Measurements from ENCODE around the gene MBNL1. TPM values are rescaled to one million over a fixed set of nuclear protein-coding genes. Genes with fewer than 3 reads are reported as not detected.

MBNL1 gene
- total and polyA plus RNA-seq, 3 experiments from 2014 or later = 303 to 391 (median 386) TPM

DNA sequence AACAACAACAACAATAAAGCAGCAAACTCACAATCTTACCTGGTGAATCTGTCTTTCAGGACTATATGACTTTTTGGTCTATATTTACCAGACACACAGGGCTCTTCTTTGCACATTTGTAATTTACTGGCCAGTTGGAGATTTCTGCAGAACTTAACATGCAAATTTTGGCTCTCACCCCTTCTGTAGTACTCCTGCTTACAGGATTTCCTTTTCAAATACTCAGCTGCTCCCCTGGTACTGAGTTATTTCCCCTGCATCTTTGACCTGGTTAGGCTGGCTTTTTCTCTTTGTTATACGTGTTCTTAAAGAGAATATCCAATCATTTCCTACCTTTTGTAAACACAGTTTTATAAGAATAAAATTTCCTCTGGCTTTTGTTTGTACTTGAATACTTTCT, 228.0 kb downstream of the MBNL1 start:
- Histone ChIP-seq H3K36me3 (ENCODE audit: insufficient read depth, low read length) (no peaks in the 10 kb centered on the region), H3K4me3 (ENCODE audit: low read length) (no peak overlapping the region), H3K27ac (ENCODE audit: low read depth, low read length) (no peak overlapping the region), H3K27me3 (ENCODE audit: insufficient read depth, low read length, poor library complexity, severe bottlenecking) (no peaks in the 10 kb centered on the region), H3K9me3 (ENCODE audit: low read length) (no peaks in the 10 kb centered on the region), H3K4me1 (ENCODE audit: insufficient read depth, low read length) (no peaks in the 10 kb centered on the region)
- Mint-ChIP-seq H3K27ac (no peak overlapping the region), H3K9me3 (peaks cover 0 to 3% (median 0%) of the 10 kb centered on the region in 5 donors), H3K4me1 (peaks cover 2 to 6% (median 5%) of the 10 kb centered on the region in 3 donors), H3K4me3 (no peak overlapping the region), H3K27me3 (peaks cover 0 to 5% of the 10 kb centered on the region in 2 donors), H3K36me3 (peaks cover 0 to 4% (median 0%) of the 10 kb centered on the region in 3 donors)
- DNase-seq = no peak
- CTCF ChIA-PET = interaction anchor here (0.7 kb wide), 1 partner anchor 25 kb away, joined by 3 read pairs; no protein-coding TSS in a partner anchor
- POLR2A ChIA-PET = no interaction called here

DNA sequence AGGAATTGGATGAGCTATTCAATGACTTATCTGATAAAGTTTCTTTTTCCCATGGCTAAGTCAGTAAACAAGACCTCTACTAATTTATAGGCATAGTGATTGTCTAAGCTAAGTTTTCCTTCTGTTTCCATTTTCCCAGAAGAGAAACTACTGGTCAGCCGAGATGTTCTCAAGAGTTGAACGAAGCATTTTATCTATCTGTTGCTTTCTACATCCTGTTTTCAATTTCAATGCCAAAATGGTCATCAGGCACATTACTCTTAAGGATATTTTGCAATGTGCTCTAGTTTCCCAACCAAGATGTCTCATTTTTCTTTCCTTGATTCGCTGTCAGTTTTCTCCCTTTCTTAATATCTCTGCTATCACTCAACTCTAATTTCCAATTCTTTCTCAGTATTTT, 228.7 kb downstream of the MBNL1 start:
- peaks cover 0 to 7% (median 3%) of the 10 kb centered on the region in 5 donors for H3K9me3 Mint-ChIP-seq
- peaks cover 0 to 8% (median 0%) of the 10 kb centered on the region in 3 donors for H3K36me3 Mint-ChIP-seq
- peaks cover 2 to 6% (median 5%) of the 10 kb centered on the region in 3 donors for H3K4me1 Mint-ChIP-seq
- Histone ChIP-seq H3K27ac (ENCODE audit: low read depth, low read length) (no peak overlapping the region), H3K4me1 (ENCODE audit: insufficient read depth, low read length) (no peaks in the 10 kb centered on the region), H3K27me3 (ENCODE audit: insufficient read depth, low read length, poor library complexity, severe bottlenecking) (no peaks in the 10 kb centered on the region), H3K4me3 (ENCODE audit: low read length) (no peak overlapping the region), H3K36me3 (ENCODE audit: insufficient read depth, low read length) (no peaks in the 10 kb centered on the region), H3K9me3 (ENCODE audit: low read length) (no peaks in the 10 kb centered on the region)
- no peak for DNase-seq
- ChIA-PET CTCF (no interaction called here), POLR2A (no interaction called here)
- H3K27me3 Mint-ChIP-seq = peaks cover 0 to 5% of the 10 kb centered on the region in 2 donors
- no peak overlapping the region for H3K4me3 Mint-ChIP-seq
- no peak overlapping the region for H3K27ac Mint-ChIP-seq

GRCh38 chr3:152497890-152498289, 229.2 kb downstream of the MBNL1 start:
- POLR2A ChIA-PET = no interaction called here

DNA sequence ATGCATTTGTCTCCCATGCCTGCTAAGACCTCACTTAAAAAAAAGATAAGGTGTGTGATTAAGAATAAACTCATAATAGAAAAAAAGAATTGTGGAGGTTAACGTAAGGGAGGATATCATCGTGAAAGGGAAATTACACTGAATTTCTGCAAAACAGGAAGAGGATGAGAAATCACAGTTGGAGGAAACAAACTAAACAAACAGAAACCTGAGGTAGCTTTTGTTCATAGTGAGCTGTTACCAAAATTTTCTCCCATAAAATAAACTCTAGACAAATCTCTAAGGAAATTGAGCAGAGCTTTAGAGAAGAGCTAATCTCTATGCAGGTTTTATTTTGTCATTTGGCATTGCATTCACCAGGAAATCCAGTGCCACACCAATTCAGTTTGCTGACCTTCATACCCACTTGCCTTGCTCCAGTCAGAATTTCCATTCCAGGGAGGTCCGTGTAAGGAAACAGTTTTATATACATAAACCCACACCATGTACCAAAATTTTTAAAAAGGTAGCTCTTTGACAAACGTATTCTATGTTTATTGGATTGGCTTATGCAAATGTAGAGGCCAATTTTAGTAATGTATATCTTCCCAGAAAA, 231.2 kb downstream of the MBNL1 start:
- Mint-ChIP-seq H3K36me3 (peaks cover 0 to 21% (median 0%) of the 10 kb centered on the region in 3 donors), H3K9me3 (peaks cover 0 to 10% (median 3%) of the 10 kb centered on the region in 5 donors), H3K27me3 (peaks cover 3 to 6% of the 10 kb centered on the region in 2 donors), H3K27ac (no peak overlapping the region), H3K4me3 (no peak overlapping the region), H3K4me1 (peaks cover 2 to 6% (median 5%) of the 10 kb centered on the region in 3 donors)
- no peaks in the 10 kb centered on the region for H3K27me3 ChIP-seq (ENCODE audit: insufficient read depth, low read length, poor library complexity, severe bottlenecking)
- no peaks in the 10 kb centered on the region for H3K36me3 ChIP-seq (ENCODE audit: insufficient read depth, low read length)
- CTCF ChIA-PET = no interaction called here
- no peak for DNase-seq
- H3K27ac ChIP-seq (ENCODE audit: low read depth, low read length) = no peak overlapping the region
- no peaks in the 10 kb centered on the region for H3K9me3 ChIP-seq (ENCODE audit: low read length)
- H3K4me1 ChIP-seq (ENCODE audit: insufficient read depth, low read length) = no peaks in the 10 kb centered on the region
- POLR2A ChIA-PET = no interaction called here
- no peak overlapping the region for H3K4me3 ChIP-seq (ENCODE audit: low read length)

More at GRCh38 chr3:152497890-152498289, 229.2 kb downstream of the MBNL1 start:
- H3K4me3 ChIP-seq (ENCODE audit: low read length) = no peak overlapping the region
- no peaks in the 10 kb centered on the region for H3K9me3 ChIP-seq (ENCODE audit: low read length)
- no peaks in the 10 kb centered on the region for H3K4me1 ChIP-seq (ENCODE audit: insufficient read depth, low read length)
- Mint-ChIP-seq H3K27me3 (peaks cover 0 to 5% of the 10 kb centered on the region in 2 donors), H3K36me3 (peaks cover 0 to 8% (median 0%) of the 10 kb centered on the region in 3 donors), H3K4me1 (peaks cover 2 to 6% (median 5%) of the 10 kb centered on the region in 3 donors), H3K27ac (no peak overlapping the region), H3K9me3 (peaks cover 0 to 10% (median 3%) of the 10 kb centered on the region in 5 donors), H3K4me3 (no peak overlapping the region)
- no peaks in the 10 kb centered on the region for H3K36me3 ChIP-seq (ENCODE audit: insufficient read depth, low read length)
- no peak overlapping the region for H3K27ac ChIP-seq (ENCODE audit: low read depth, low read length)
- CTCF ChIA-PET = no interaction called here
- no peak for DNase-seq
- H3K27me3 ChIP-seq (ENCODE audit: insufficient read depth, low read length, poor library complexity, severe bottlenecking) = no peaks in the 10 kb centered on the region

DNA sequence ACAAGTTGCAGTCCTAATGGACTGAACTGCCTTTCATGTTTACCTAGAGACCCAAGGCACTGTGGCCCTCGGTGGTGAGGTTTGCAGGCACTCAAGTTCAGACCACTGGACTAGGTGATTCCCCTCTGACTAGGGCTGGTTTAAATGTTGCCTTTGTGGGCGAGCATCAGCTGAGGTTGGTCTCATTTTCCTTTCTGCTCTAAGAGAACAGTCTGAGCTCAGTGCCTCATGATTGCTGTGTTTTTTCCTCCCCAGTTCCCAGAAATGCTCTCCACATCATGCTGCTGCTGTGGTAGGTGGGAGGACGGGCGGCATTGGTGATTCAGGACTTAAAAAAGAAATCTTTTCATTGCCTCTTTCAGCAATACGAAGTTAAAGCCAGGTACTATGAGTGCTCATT, 237.2 kb downstream of the MBNL1 start:
- Mint-ChIP-seq H3K27ac (no peak overlapping the region), H3K4me3 (no peak overlapping the region), H3K27me3 (peaks cover 6 to 14% of the 10 kb centered on the region in 2 donors), H3K4me1 (no peaks in the 10 kb centered on the region), H3K9me3 (peaks cover 0 to 10% (median 3%) of the 10 kb centered on the region in 5 donors), H3K36me3 (peaks cover 0 to 21% (median 3%) of the 10 kb centered on the region in 3 donors)
- no peak for DNase-seq
- POLR2A ChIA-PET = no interaction called here
- Histone ChIP-seq H3K27me3 (ENCODE audit: insufficient read depth, low read length, poor library complexity, severe bottlenecking) (no peaks in the 10 kb centered on the region), H3K27ac (ENCODE audit: low read depth, low read length) (no peak overlapping the region), H3K4me1 (ENCODE audit: insufficient read depth, low read length) (no peaks in the 10 kb centered on the region), H3K4me3 (ENCODE audit: low read length) (no peak overlapping the region), H3K9me3 (ENCODE audit: low read length) (no peaks in the 10 kb centered on the region), H3K36me3 (ENCODE audit: insufficient read depth, low read length) (no peaks in the 10 kb centered on the region)
- CTCF ChIA-PET = no interaction called here

- H3K9me3 Mint-ChIP-seq = no peaks in the 10 kb centered on the region
- no peak overlapping the region for H3K27ac Mint-ChIP-seq
- Histone ChIP-seq H3K4me3 (ENCODE audit: low read length) (no peak overlapping the region), H3K27ac (ENCODE audit: low read depth, low read length) (no peak overlapping the region), H3K36me3 (ENCODE audit: insufficient read depth, low read length) (no peaks in the 10 kb centered on the region), H3K27me3 (ENCODE audit: insufficient read depth, low read length, poor library complexity, severe bottlenecking) (no peaks in the 10 kb centered on the region), H3K4me1 (ENCODE audit: insufficient read depth, low read length) (no peaks in the 10 kb centered on the region), H3K9me3 (ENCODE audit: low read length) (no peaks in the 10 kb centered on the region)
- peaks cover 10 to 15% of the 10 kb centered on the region in 2 donors for H3K27me3 Mint-ChIP-seq
- no peak overlapping the region for H3K4me3 Mint-ChIP-seq
- no peak for DNase-seq
- POLR2A ChIA-PET = no interaction called here
- CTCF ChIA-PET = no interaction called here
- H3K36me3 Mint-ChIP-seq = peaks cover 0 to 9% (median 3%) of the 10 kb centered on the region in 3 donors
- H3K4me1 Mint-ChIP-seq = no peaks in the 10 kb centered on the region
Observed at GRCh38 chr3:152508705-152509104, 240.0 kb downstream of the MBNL1 start.

- Mint-ChIP-seq H3K27me3 (peaks cover 14 to 15% of the 10 kb centered on the region in 2 donors), H3K36me3 (peaks cover 0 to 4% (median 0%) of the 10 kb centered on the region in 3 donors), H3K27ac (no peak overlapping the region), H3K4me3 (no peak overlapping the region), H3K9me3 (no peaks in the 10 kb centered on the region), H3K4me1 (no peaks in the 10 kb centered on the region)
- POLR2A ChIA-PET = no interaction called here
- Histone ChIP-seq H3K27ac (ENCODE audit: low read depth, low read length) (no peak overlapping the region), H3K36me3 (ENCODE audit: insufficient read depth, low read length) (no peaks in the 10 kb centered on the region), H3K9me3 (ENCODE audit: low read length) (no peaks in the 10 kb centered on the region), H3K27me3 (ENCODE audit: insufficient read depth, low read length, poor library complexity, severe bottlenecking) (no peaks in the 10 kb centered on the region), H3K4me1 (ENCODE audit: insufficient read depth, low read length) (no peaks in the 10 kb centered on the region), H3K4me3 (ENCODE audit: low read length) (no peak overlapping the region)
- no peak for DNase-seq
- CTCF ChIA-PET = interaction anchor here (0.8 to 1.4 kb wide), 2 partner anchors 9 to 10 kb away, joined by 3 to 4 read pairs; no protein-coding TSS in a partner anchor
Observed at GRCh38 chr3:152511904-152512303, 243.2 kb downstream of the MBNL1 start.

DNA sequence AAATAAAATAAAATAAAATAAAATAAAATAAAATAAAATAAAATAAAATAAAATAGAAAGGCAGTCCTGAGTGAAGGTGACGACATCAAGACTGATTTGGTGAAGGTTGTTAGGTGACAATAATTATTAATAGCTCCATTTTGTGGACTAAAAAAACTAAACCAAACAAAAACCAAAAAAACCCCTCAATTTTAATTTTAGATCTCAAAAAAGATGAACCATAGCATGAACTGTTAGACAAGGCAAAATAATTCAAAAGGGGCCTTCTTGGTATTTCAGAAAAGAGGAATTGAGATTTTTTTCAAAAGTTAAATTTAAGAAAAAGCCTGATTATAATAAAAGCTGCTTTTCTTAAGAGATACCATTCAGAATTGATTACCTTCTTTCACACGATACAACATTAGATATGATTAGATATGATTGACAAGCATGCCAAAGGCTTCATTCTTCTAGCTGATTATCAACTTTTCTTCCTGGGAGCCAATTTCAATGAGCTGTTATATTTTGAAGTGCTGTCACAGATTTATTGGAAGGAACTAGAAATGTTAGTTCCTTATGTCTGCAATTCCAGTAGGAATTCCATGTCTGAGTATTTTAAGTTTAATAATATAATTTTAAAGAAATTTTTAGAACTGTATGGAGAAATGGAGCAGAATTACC, 244.7 kb downstream of the MBNL1 start:
- ChIA-PET POLR2A (interaction anchor here (0.6 kb wide), 1 partner anchor 394 kb away, joined by 3 read pairs; no protein-coding TSS in a partner anchor), CTCF (interaction anchor here (1.1 to 1.4 kb wide), 2 partner anchors 11 to 12 kb away, joined by 3 read pairs; no protein-coding TSS in a partner anchor)
- no peaks in the 10 kb centered on the region for H3K36me3 ChIP-seq (ENCODE audit: insufficient read depth, low read length)
- H3K27me3 Mint-ChIP-seq = peaks cover 14 to 15% of the 10 kb centered on the region in 2 donors
- H3K9me3 ChIP-seq (ENCODE audit: low read length) = no peaks in the 10 kb centered on the region
- H3K9me3 Mint-ChIP-seq = no peaks in the 10 kb centered on the region
- H3K27ac ChIP-seq (ENCODE audit: low read depth, low read length) = no peak overlapping the region
- H3K4me1 ChIP-seq (ENCODE audit: insufficient read depth, low read length) = no peaks in the 10 kb centered on the region
- no peaks in the 10 kb centered on the region for H3K4me1 Mint-ChIP-seq
- no peak overlapping the region for H3K27ac Mint-ChIP-seq
- H3K36me3 Mint-ChIP-seq = peaks cover 0 to 4% (median 0%) of the 10 kb centered on the region in 3 donors
- H3K4me3 Mint-ChIP-seq = no peak overlapping the region
- H3K4me3 ChIP-seq (ENCODE audit: low read length) = no peak overlapping the region
- no peak for DNase-seq
- no peaks in the 10 kb centered on the region for H3K27me3 ChIP-seq (ENCODE audit: insufficient read depth, low read length, poor library complexity, severe bottlenecking)

Measured in CD8-positive, alpha-beta memory T cell (primary cell).